ENCODE results near the gene TSPAN17.

DNA sequence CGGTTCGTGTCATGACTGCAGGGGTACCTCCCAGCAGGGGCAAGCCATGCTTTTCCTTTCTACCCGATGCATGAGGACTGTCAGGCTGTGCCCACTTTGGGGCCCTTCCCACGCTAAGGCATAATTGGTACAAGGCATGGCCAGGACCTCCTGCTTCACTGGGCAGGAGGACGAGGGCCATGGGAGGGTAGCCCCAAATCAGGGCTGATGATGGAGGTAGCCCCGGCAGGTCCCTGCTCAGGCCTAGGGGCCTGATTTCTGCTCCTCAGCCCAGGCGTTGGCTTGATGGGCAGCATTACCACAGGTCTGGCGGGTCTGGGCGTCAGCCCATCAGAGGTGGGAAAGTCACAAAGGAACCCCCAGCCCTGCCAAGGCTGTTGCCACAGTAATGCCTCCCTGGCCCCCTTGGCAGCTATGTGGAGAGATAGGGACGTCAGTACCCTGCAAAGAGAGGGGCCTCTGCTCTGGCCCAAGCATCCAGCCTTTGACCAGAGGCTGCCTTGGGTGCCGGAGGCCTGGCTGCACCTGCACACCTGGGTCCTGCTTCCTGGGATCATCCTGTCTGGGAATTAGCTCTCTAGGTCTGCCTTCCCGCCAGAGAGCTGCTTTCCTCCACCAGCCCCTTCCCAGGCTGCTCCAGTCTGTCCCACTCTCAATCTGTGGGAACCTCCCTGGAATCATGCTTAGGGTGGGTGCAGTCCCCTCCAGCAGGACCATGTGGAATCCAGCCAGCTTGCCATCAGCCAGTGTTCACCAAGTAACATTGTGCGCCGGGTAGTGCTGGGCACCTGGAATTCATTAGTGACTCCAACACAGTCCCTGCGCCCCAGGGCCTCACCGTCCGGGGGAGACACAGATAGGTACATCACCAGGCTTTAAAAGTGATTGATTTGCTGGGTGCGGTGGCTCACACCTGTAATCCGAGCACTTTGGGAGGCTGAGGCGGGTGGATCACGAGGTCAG, 15.4 kb downstream of the TSPAN17 start:
- TF ChIP-seq, protein P1, sequence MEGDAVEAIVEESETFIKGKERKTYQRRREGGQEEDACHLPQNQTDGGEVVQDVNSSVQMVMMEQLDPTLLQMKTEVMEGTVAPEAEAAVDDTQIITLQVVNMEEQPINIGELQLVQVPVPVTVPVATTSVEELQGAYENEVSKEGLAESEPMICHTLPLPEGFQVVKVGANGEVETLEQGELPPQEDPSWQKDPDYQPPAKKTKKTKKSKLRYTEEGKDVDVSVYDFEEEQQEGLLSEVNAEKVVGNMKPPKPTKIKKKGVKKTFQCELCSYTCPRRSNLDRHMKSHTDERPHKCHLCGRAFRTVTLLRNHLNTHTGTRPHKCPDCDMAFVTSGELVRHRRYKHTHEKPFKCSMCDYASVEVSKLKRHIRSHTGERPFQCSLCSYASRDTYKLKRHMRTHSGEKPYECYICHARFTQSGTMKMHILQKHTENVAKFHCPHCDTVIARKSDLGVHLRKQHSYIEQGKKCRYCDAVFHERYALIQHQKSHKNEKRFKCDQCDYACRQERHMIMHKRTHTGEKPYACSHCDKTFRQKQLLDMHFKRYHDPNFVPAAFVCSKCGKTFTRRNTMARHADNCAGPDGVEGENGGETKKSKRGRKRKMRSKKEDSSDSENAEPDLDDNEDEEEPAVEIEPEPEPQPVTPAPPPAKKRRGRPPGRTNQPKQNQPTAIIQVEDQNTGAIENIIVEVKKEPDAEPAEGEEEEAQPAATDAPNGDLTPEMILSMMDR (IDR thresholded peaks at IDR 0.05) = no peak
- TF ChIP-seq POLR2A (IDR thresholded peaks at IDR 0.05) = no peak

Measured in esophagus squamous epithelium (tissue), 4 donors.